Keratinocyte (primary cell): ENCODE data around the gene CACNA2D4. TPM values are rescaled to one million over a fixed set of nuclear protein-coding genes. Genes with fewer than 3 reads are reported as not detected.

Experiments
- DNase-seq: peaks from one replicate; pipeline ENCODE4 v3.0.0-alpha.2; 2011; ENCODE audit warnings: low read depth, missing footprints, low spot score
- FAIRE-seq: peaks from 2 replicates; lab custom pipeline; 2011; peaks lifted over from hg19 to GRCh38; lab: Jason Lieb, UNC
- H2AFZ ChIP-seq: 2 replicates; pipeline ENCODE4 v1.6.0; 2012; ENCODE audit warnings: low read length, control low read depth, inconsistent platforms; ENCODE audit not compliant: control insufficient read depth
- H3K27ac ChIP-seq: 2 replicates; pipeline ENCODE4 v1.5.1; 2011; ENCODE audit warnings: low read length; ENCODE audit not compliant: control insufficient read depth, insufficient read depth
- H3K27me3 ChIP-seq: 3 replicates; pipeline ENCODE4 v1.6.0; 2011; ENCODE audit warnings: low read length; ENCODE audit not compliant: control insufficient read depth, insufficient read depth; ENCODE audit errors: extremely low read depth
- H3K36me3 ChIP-seq, 2 experiments: 2 replicates in 1 of 2; 3 replicates in 1 of 2; pipeline ENCODE4 v1.5.1; 2011; ENCODE audit warnings: low read length in 2 of 2, mild to moderate bottlenecking in 1 of 2; ENCODE audit not compliant: control insufficient read depth in 2 of 2, insufficient read depth in 2 of 2; ENCODE audit errors: extremely low read depth in 1 of 2
- H3K4me1 ChIP-seq: 3 replicates; pipeline ENCODE4 v1.5.1; 2011; ENCODE audit warnings: low read length; ENCODE audit not compliant: control insufficient read depth, insufficient read depth; ENCODE audit errors: extremely low read depth
- H3K4me2 ChIP-seq: 3 replicates; pipeline ENCODE4 v1.6.0; 2011; ENCODE audit warnings: low read depth, low read length; ENCODE audit not compliant: control insufficient read depth, insufficient read depth; ENCODE audit errors: extremely low read depth
- H3K4me3 ChIP-seq, 3 experiments: fragments of 200-600 bp in 1 of 3; sonication (generic) in 1 of 3; 2 replicates in 2 of 3; 3 replicates in 1 of 3; pipeline ENCODE4 v1.5.1; 2011 to 2016; ENCODE audit warnings: low read length in 3 of 3, mild to moderate bottlenecking in 3 of 3, control low read depth in 2 of 3, inconsistent platforms in 1 of 3, low read depth in 1 of 3, mixed read lengths in 1 of 3, mixed run types in 1 of 3, moderate library complexity in 1 of 3; ENCODE audit not compliant: control insufficient read depth in 2 of 3, insufficient read depth in 2 of 3; ENCODE audit errors: extremely low read depth in 1 of 3
- H3K79me2 ChIP-seq: 2 replicates; pipeline ENCODE4 v1.6.0; 2012; ENCODE audit warnings: low read length; ENCODE audit not compliant: control insufficient read depth, insufficient read depth
- H3K9ac ChIP-seq: 3 replicates; pipeline ENCODE4 v1.6.0; 2011; ENCODE audit warnings: low read length; ENCODE audit not compliant: control insufficient read depth, insufficient read depth; ENCODE audit errors: extremely low read depth
- H3K9me1 ChIP-seq: 3 replicates; pipeline ENCODE4 v1.6.0; 2011; ENCODE audit warnings: low read length; ENCODE audit not compliant: control insufficient read depth, insufficient read depth; ENCODE audit errors: extremely low read depth
- H3K9me3 ChIP-seq: 2 replicates; pipeline ENCODE4 v1.5.1; 2012; ENCODE audit warnings: low read depth, low read length; ENCODE audit not compliant: control insufficient read depth
- H4K20me1 ChIP-seq: 3 replicates; pipeline ENCODE4 v1.6.0; 2011; ENCODE audit warnings: low read length; ENCODE audit not compliant: control insufficient read depth, insufficient read depth; ENCODE audit errors: extremely low read depth
- CTCF ChIP-seq, 3 experiments: IDR thresholded peaks in 1 of 3; conservative IDR thresholded peaks in 1 of 3; optimal IDR thresholded peaks in 1 of 3; 2 replicates in 2 of 3; 3 replicates in 1 of 3; pipeline versions ENCODE3 to v1.5.1; 2011; ENCODE audit warnings: low read length in 3 of 3, mild to moderate bottlenecking in 3 of 3, moderate library complexity in 2 of 3, control low read depth in 1 of 3, inconsistent platforms in 1 of 3; ENCODE audit not compliant: insufficient read depth in 2 of 3; ENCODE audit errors: extremely low read depth in 1 of 3
- EZH2 ChIP-seq: IDR thresholded peaks from one replicate; pipeline ENCODE4 v1.6.1; 2012; ENCODE audit warnings: inconsistent platforms, mild to moderate bottlenecking, low read length, moderate library complexity
- dilution Hi-C: fragments of 300-500 bp; cut with MboI; formaldehyde crosslinking; loops from one replicate; pipeline ENCODE4 v1.7.0; 2020; ENCODE audit warnings: low sequenced_read_pairs; ENCODE audit not compliant: extremely low pct_ligation_motif_present
- polyA plus RNA-seq, 5 experiments: library from polyadenylated mRNA; depleted of rRNA in 3 of 5; stranded (reverse) in 3 of 5; stranded (forward) in 1 of 5; unstranded in 1 of 5; fragments of >200 nt; gene quantifications; 1 replicate in 1 of 5; 2 replicates in 3 of 5; 3 replicates in 1 of 5; pipeline versions ENCODE4 v1.2.1 to v1.2.3, GENCODE V29; 2011 to 2012; ENCODE audit warnings: missing spikeins in 2 of 5, low read depth in 1 of 5, low replicate concordance in 1 of 5

CACNA2D4 gene
- polyA plus RNA-seq, 1 donor (not counting 4 experiments of a cell fraction or from before 2014, with no cell fraction given), result 0.09 TPM

GRCh38 chr12:1912580-1913376 lies 5.7 kb downstream of the CACNA2D4 start:
- peaks cover 29% of the 10 kb centered on the region for H3K27me3 ChIP-seq
- no peak for DNase-seq
- no peaks in the 10 kb centered on the region for H3K9me1 ChIP-seq
- TF ChIP-seq CTCF (optimal IDR thresholded peaks at IDR 0.05 in 1 of 3, IDR thresholded peaks at IDR 0.05 in 1 of 3, conservative IDR thresholded peaks at IDR 0.05 in 1 of 3; ENCODE audit: extremely low read depth in 1 of 3, insufficient read depth in 2 of 3, low read length in 3 of 3), result no peak
- no peak overlapping the region for H3K9ac ChIP-seq
- no peak overlapping the region for H3K27ac ChIP-seq
- no peak overlapping the region for H2AFZ ChIP-seq
- H3K4me1 ChIP-seq, result no peaks in the 10 kb centered on the region
- no peaks in the 10 kb centered on the region for H3K9me3 ChIP-seq
- H3K36me3 ChIP-seq, result no peaks in the 10 kb centered on the region
- no peaks in the 10 kb centered on the region for H3K79me2 ChIP-seq
- no peak overlapping the region for H3K4me3 ChIP-seq
- H4K20me1 ChIP-seq, result no peaks in the 10 kb centered on the region
- H3K4me2 ChIP-seq, result no peak overlapping the region
- FAIRE-seq, result no peak
- dilution Hi-C loops, result no loop called here

GRCh38 chr12:1911598-1912575 lies 6.6 kb downstream of the CACNA2D4 start:
- FAIRE-seq (no peak), DNase-seq (no peak)
- Histone ChIP-seq H3K9ac (no peak overlapping the region), H3K4me1 (no peaks in the 10 kb centered on the region), H3K27ac (no peak overlapping the region), H3K27me3 (peaks cover 27% of the 10 kb centered on the region), H3K4me2 (no peak overlapping the region), H3K4me3 (no peak overlapping the region), H3K9me3 (no peaks in the 10 kb centered on the region), H3K79me2 (no peaks in the 10 kb centered on the region), H4K20me1 (no peaks in the 10 kb centered on the region), H3K36me3 (no peaks in the 10 kb centered on the region), H3K9me1 (no peaks in the 10 kb centered on the region), H2AFZ (no peak overlapping the region)
- dilution Hi-C loops, result no loop called here
- TF ChIP-seq EZH2 (no peak), CTCF (optimal IDR thresholded peaks at IDR 0.05 in 1 of 3, IDR thresholded peaks at IDR 0.05 in 1 of 3, conservative IDR thresholded peaks at IDR 0.05 in 1 of 3; ENCODE audit: extremely low read depth in 1 of 3, insufficient read depth in 2 of 3, low read length in 3 of 3) (no peak)
